Hepatocyte (in vitro differentiated cells): ENCODE data around the gene FCHSD2. TPM values are rescaled to one million over a fixed set of nuclear protein-coding genes. Genes with fewer than 3 reads are reported as not detected.

Source experiments
- DNase-seq: peaks from one replicate; pipeline ENCODE4 v3.0.0-alpha.2; 2016; ENCODE audit warnings: low spot score
- H2AFZ ChIP-seq: fragments of 200-600 bp; sonication (generic); 2 replicates; pipeline ENCODE4 v1.6.0; 2016; ENCODE audit warnings: antibody characterized with exemption, mild to moderate bottlenecking
- H3K27ac ChIP-seq: fragments of 200-600 bp; sonication (generic); 2 replicates; pipeline ENCODE4 v1.5.1; 2016; ENCODE audit warnings: mild to moderate bottlenecking
- H3K27me3 ChIP-seq: fragments of 200-600 bp; sonication (generic); 2 replicates; pipeline ENCODE4 v1.6.1; 2016
- H3K36me3 ChIP-seq: fragments of 200-600 bp; sonication (generic); replicated peaks from 2 replicates; pipeline ENCODE4 v1.5.1; 2016; ENCODE audit warnings: low read depth; ENCODE audit not compliant: insufficient read depth
- H3K4me1 ChIP-seq: fragments of 200-600 bp; sonication (generic); 2 replicates; pipeline ENCODE4 v1.5.1; 2016; ENCODE audit warnings: mild to moderate bottlenecking, moderate library complexity; ENCODE audit not compliant: insufficient read depth
- H3K4me2 ChIP-seq: fragments of 200-600 bp; sonication (generic); 2 replicates; pipeline ENCODE4 v1.6.0; 2016
- H3K4me3 ChIP-seq: fragments of 200-600 bp; sonication (generic); 2 replicates; pipeline ENCODE4 v1.5.1; 2016; ENCODE audit warnings: mild to moderate bottlenecking
- H3K79me2 ChIP-seq: fragments of 200-600 bp; sonication (generic); 2 replicates; pipeline ENCODE4 v1.6.0; 2017; ENCODE audit warnings: mild to moderate bottlenecking
- H3K9me2 ChIP-seq: fragments of 200-600 bp; sonication (generic); replicated peaks from 2 replicates; pipeline ENCODE4 v1.6.0; 2017; ENCODE audit warnings: mild to moderate bottlenecking; ENCODE audit not compliant: insufficient read depth
- H3K9me3 ChIP-seq: fragments of 200-600 bp; sonication (generic); 2 replicates; pipeline ENCODE4 v1.5.1; 2016; ENCODE audit warnings: low read depth, mild to moderate bottlenecking
- H4K20me1 ChIP-seq: fragments of 200-600 bp; sonication (generic); 2 replicates; pipeline ENCODE4 v1.6.0; 2016; ENCODE audit warnings: mild to moderate bottlenecking; ENCODE audit not compliant: insufficient read depth, poor library complexity, severe bottlenecking
- EZH2 ChIP-seq: fragments of 200-600 bp; sonication (generic); IDR thresholded peaks from 2 replicates; pipeline ENCODE4 v1.6.1; 2016; ENCODE audit warnings: antibody characterized with exemption, mild to moderate bottlenecking, borderline replicate concordance
- EZH2phosphoT487 ChIP-seq: fragments of 200-600 bp; sonication (generic); IDR thresholded peaks from one replicate; pipeline ENCODE4 v1.6.1; 2018; ENCODE audit warnings: antibody characterized with exemption, mild to moderate bottlenecking, low read depth, moderate library complexity; ENCODE audit not compliant: unreplicated experiment, severe bottlenecking
- WGBS: methylation state at CpG from one replicate; pipeline ENCODE4 v1.1.6; 2016; ENCODE audit warnings: low lambda C conversion rate; ENCODE audit errors: missing lambda C conversion rate; 5-methylcytosine and 5-hydroxymethylcytosine counted together
- polyA plus RNA-seq: library from polyadenylated mRNA; unstranded; fragments of >200 nt; fragmentation: Nextera tagmentation; extraction: Ambion mirVana; gene quantifications from 2 replicates; pipeline ENCODE4 v1.2.1, GENCODE V29; 2016
- total RNA-seq: library from RNA; depleted of rRNA; stranded (reverse); fragments of >200 nt; gene quantifications from 2 replicates; pipeline ENCODE4 v1.2.3, GENCODE V29; 2014
- TF ChIP-seq, protein P1 (sequence below): fragments of 200-600 bp; sonication (generic); IDR thresholded peaks from 2 replicates; pipeline ENCODE4 v1.5.1; 2016; ENCODE audit warnings: antibody characterized with exemption, mild to moderate bottlenecking; ENCODE audit not compliant: poor library complexity

The FCHSD2 gene
- total and polyA plus RNA-seq, 2 experiments from 2014 or later = 9.1 to 13.1 TPM

DNA sequence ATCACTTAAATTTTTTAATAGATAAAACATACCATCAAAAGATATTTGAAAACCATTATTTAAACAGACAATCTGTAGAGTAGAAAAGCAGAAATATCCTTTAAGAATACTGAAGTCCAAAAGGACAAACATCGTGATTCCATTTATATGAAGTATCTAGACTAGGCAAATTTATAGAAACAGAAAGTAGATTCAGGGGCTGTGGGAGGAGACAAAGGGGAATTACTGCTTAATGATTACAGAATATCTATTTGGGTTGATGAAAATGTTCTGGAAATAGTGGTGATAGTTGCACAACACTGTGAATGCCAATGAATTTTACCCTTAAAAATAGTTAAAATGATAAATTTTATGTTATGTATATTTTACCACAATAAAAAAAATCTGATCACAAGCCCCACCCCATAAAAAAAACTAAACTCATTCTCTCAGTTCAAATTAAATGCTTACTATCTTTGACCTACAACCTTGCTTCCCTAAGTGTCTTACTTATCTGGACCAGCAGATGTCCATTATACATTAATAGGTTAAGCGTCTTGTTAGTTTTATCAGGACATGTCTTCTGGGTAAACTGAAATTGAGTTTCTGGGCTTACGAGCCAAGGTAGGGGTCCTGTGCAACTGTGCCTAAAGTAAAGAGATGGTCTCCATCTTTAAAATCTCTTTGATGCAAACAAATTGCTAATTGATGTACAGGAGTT lies 86.3 kb downstream of the FCHSD2 start:
- Histone ChIP-seq H3K36me3 (no peaks in the 10 kb centered on the region), H3K27ac (no peak overlapping the region), H4K20me1 (no peaks in the 10 kb centered on the region), H3K27me3 (no peaks in the 10 kb centered on the region), H3K9me2 (no peaks in the 10 kb centered on the region), H2AFZ (no peak overlapping the region), H3K79me2 (peaks cover 21% of the 10 kb centered on the region), H3K4me1 (peaks cover 7% of the 10 kb centered on the region), H3K4me2 (no peak overlapping the region), H3K9me3 (no peaks in the 10 kb centered on the region), H3K4me3 (no peak overlapping the region)
- DNase-seq = no peak
- TF ChIP-seq, protein P1, sequence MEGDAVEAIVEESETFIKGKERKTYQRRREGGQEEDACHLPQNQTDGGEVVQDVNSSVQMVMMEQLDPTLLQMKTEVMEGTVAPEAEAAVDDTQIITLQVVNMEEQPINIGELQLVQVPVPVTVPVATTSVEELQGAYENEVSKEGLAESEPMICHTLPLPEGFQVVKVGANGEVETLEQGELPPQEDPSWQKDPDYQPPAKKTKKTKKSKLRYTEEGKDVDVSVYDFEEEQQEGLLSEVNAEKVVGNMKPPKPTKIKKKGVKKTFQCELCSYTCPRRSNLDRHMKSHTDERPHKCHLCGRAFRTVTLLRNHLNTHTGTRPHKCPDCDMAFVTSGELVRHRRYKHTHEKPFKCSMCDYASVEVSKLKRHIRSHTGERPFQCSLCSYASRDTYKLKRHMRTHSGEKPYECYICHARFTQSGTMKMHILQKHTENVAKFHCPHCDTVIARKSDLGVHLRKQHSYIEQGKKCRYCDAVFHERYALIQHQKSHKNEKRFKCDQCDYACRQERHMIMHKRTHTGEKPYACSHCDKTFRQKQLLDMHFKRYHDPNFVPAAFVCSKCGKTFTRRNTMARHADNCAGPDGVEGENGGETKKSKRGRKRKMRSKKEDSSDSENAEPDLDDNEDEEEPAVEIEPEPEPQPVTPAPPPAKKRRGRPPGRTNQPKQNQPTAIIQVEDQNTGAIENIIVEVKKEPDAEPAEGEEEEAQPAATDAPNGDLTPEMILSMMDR = no peak
- TF ChIP-seq EZH2phosphoT487 = no peak
- no peak for TF ChIP-seq EZH2
- WGBS = 70% methylated on average over 3 of the region's 3 CpGs

GRCh38 chr11:73055002-73055401 lies 87.1 kb downstream of the FCHSD2 start:
- Histone ChIP-seq H3K27ac (no peak overlapping the region), H3K79me2 (peaks cover 17% of the 10 kb centered on the region), H3K4me3 (no peak overlapping the region), H3K27me3 (no peaks in the 10 kb centered on the region), H2AFZ (no peak overlapping the region), H3K9me3 (no peaks in the 10 kb centered on the region), H3K9me2 (no peaks in the 10 kb centered on the region), H3K36me3 (no peaks in the 10 kb centered on the region), H3K4me2 (no peak overlapping the region), H4K20me1 (no peaks in the 10 kb centered on the region), H3K4me1 (no peaks in the 10 kb centered on the region)
- WGBS = 84% methylated on average over 5 of the region's 5 CpGs
- TF ChIP-seq EZH2 (no peak), EZH2phosphoT487 (no peak)
- TF ChIP-seq, protein P1 = no peak
- no peak for DNase-seq

GRCh38 chr11:73053964-73054363 lies 88.2 kb downstream of the FCHSD2 start:
- peaks cover 17% of the 10 kb centered on the region for H3K79me2 ChIP-seq
- no peak overlapping the region for H3K27ac ChIP-seq
- no peaks in the 10 kb centered on the region for H3K9me2 ChIP-seq
- no peaks in the 10 kb centered on the region for H3K4me1 ChIP-seq
- H3K36me3 ChIP-seq = no peaks in the 10 kb centered on the region
- H3K4me3 ChIP-seq = no peak overlapping the region
- TF ChIP-seq EZH2phosphoT487 (no peak), EZH2 (no peak)
- TF ChIP-seq, protein P1 = no peak
- no peaks in the 10 kb centered on the region for H3K27me3 ChIP-seq
- H3K9me3 ChIP-seq = no peaks in the 10 kb centered on the region
- H4K20me1 ChIP-seq = no peaks in the 10 kb centered on the region
- 77% methylated on average over 1 of the region's 1 CpG for WGBS
- no peak overlapping the region for H3K4me2 ChIP-seq
- DNase-seq = no peak
- H2AFZ ChIP-seq = no peak overlapping the region
